RWPE2 (cell line): ENCODE results near the gene ZBTB8A.

Experiments used
- ATAC-seq: fragments of 200-7000 bp; cut with Tn5 transposase; 3 replicates; pipeline ENCODE4 v1.9.1; 2021; ENCODE audit warnings: low read depth
- DNase-seq: peaks from one replicate; pipeline ENCODE4 v3.0.0-alpha.2; 2020; ENCODE audit warnings: low spot score
- H3K27ac ChIP-seq: fragments of 450-650 bp; 2 replicates; pipeline ENCODE4 v1.5.1; 2017; ENCODE audit warnings: mild to moderate bottlenecking; ENCODE audit not compliant: poor library complexity, severe bottlenecking
- H3K27me3 ChIP-seq: fragments of 250-450 bp; sonication (Bioruptor Pico); 2 replicates; pipeline ENCODE4 v1.5.1; 2021; ENCODE audit warnings: mild to moderate bottlenecking, moderate library complexity; ENCODE audit not compliant: insufficient read depth, poor library complexity, severe bottlenecking
- H3K36me3 ChIP-seq: fragments of 250-450 bp; sonication (Bioruptor Pico); 2 replicates; pipeline ENCODE4 v1.5.1; 2020; ENCODE audit warnings: low read depth, mild to moderate bottlenecking, moderate library complexity
- H3K4me1 ChIP-seq: fragments of 250-450 bp; sonication (Bioruptor Pico); 2 replicates; pipeline ENCODE4 v1.5.1; 2021; ENCODE audit warnings: mild to moderate bottlenecking, moderate library complexity; ENCODE audit not compliant: insufficient read depth, poor library complexity, severe bottlenecking
- H3K4me3 ChIP-seq: fragments of 250-450 bp; sonication (Bioruptor Pico); 2 replicates; pipeline ENCODE4 v1.5.1; 2021; ENCODE audit warnings: mild to moderate bottlenecking, moderate library complexity; ENCODE audit not compliant: severe bottlenecking
- H3K9me3 ChIP-seq: fragments of 250-450 bp; sonication (Bioruptor Pico); 2 replicates; pipeline ENCODE4 v1.5.1; 2021; ENCODE audit warnings: mild to moderate bottlenecking, moderate library complexity; ENCODE audit not compliant: severe bottlenecking
- CTCF ChIP-seq: fragments of 450-650 bp; IDR thresholded peaks from one replicate; pipeline ENCODE4 v1.5.1; 2017; ENCODE audit warnings: mild to moderate bottlenecking, moderate library complexity; ENCODE audit not compliant: poor library complexity, severe bottlenecking

ZBTB8A gene

GRCh38 chr1:32557812-32558211 is 18.6 kb downstream of the ZBTB8A start:
- DNase-seq (no peak), ATAC-seq (no peak)
- H3K27ac ChIP-seq: no peak overlapping the region
- H3K9me3 ChIP-seq: no peaks in the 10 kb centered on the region
- no peak for TF ChIP-seq CTCF
- peaks cover 24% of the 10 kb centered on the region for H3K36me3 ChIP-seq
- no peaks in the 10 kb centered on the region for H3K27me3 ChIP-seq
- H3K4me1 ChIP-seq: no peaks in the 10 kb centered on the region
- no peak overlapping the region for H3K4me3 ChIP-seq

- peaks cover 4% of the 10 kb centered on the region for H3K36me3 ChIP-seq
- no peaks in the 10 kb centered on the region for H3K4me1 ChIP-seq
- ATAC-seq: no peak
- no peak overlapping the region for H3K27ac ChIP-seq
- TF ChIP-seq CTCF: no peak
- no peaks in the 10 kb centered on the region for H3K27me3 ChIP-seq
- DNase-seq: no peak
- no peaks in the 10 kb centered on the region for H3K9me3 ChIP-seq
- H3K4me3 ChIP-seq: no peak overlapping the region
Measured at GRCh38 chr1:32568929-32569328, 29.7 kb downstream of the ZBTB8A start.

- Histone ChIP-seq H3K4me3 (no peak overlapping the region), H3K4me1 (no peaks in the 10 kb centered on the region), H3K36me3 (no peaks in the 10 kb centered on the region), H3K27me3 (no peaks in the 10 kb centered on the region), H3K9me3 (no peaks in the 10 kb centered on the region), H3K27ac (no peak overlapping the region)
- no peak for DNase-seq
- no peak for ATAC-seq
- no peak for TF ChIP-seq CTCF
Measured at GRCh38 chr1:32580348-32581017, 41.3 kb downstream of the ZBTB8A start.

GRCh38 chr1:32592943-32593342 is 53.7 kb downstream of the ZBTB8A start:
- Histone ChIP-seq H3K27me3 (no peaks in the 10 kb centered on the region), H3K9me3 (no peaks in the 10 kb centered on the region), H3K4me1 (no peaks in the 10 kb centered on the region), H3K36me3 (peaks cover 27% of the 10 kb centered on the region), H3K27ac (no peak overlapping the region), H3K4me3 (no peak overlapping the region)
- no peak for TF ChIP-seq CTCF
- DNase-seq: no peak
- ATAC-seq: no peak

- DNase-seq (no peak), ATAC-seq (no peak)
- Histone ChIP-seq H3K27ac (no peak overlapping the region), H3K4me1 (no peaks in the 10 kb centered on the region), H3K9me3 (peaks cover 2% of the 10 kb centered on the region), H3K36me3 (peaks cover 40% of the 10 kb centered on the region), H3K4me3 (no peak overlapping the region), H3K27me3 (no peaks in the 10 kb centered on the region)
- TF ChIP-seq CTCF: no peak
Measured at GRCh38 chr1:32600034-32600433, 60.8 kb downstream of the ZBTB8A start.
